IMR-90 (cell line): ENCODE data around the gene ENOX1. TPM values are rescaled to one million over a fixed set of nuclear protein-coding genes. Genes with fewer than 3 reads are reported as not detected.

Experiments
- ATAC-seq: fragments of 200-7000 bp; cut with Tn5 transposase; 2 replicates; pipeline ENCODE4 v1.9.1; 2020; ENCODE audit warnings: low read depth, mild to moderate bottlenecking, moderate library complexity
- BruUV-seq: library from RNA; stranded (reverse); fragments of 400-500 nt; replicated peaks from 2 replicates; lab custom pipeline; 2021; lab: Mats Ljungman, UMichigan
- CTCF ChIA-PET: fragments of 300-600 bp; formaldehyde crosslinking; extraction: SDS; loops from one replicate; lab custom pipeline; 2021; ENCODE audit warnings: antibody characterized with exemption; lab: Yijun Ruan, JAX
- POLR2A ChIA-PET: fragments of 300-600 bp; sonication (Branson Sonifier 250); formaldehyde crosslinking; loops from one replicate; lab custom pipeline; 2022; ENCODE audit warnings: antibody characterized with exemption; ENCODE audit not compliant: unreplicated experiment; lab: Charles Lee
- DNase-seq: peaks from one replicate; pipeline ENCODE4 v3.0.0; 2013
- H2AFZ ChIP-seq: replicated peaks from 2 replicates; pipeline ENCODE3; 2013; ENCODE audit warnings: low read length, mild to moderate bottlenecking; ENCODE audit not compliant: poor library complexity
- H2AK5ac ChIP-seq: 2 replicates; pipeline ENCODE4 v1.6.1; 2013; ENCODE audit warnings: low read depth, low read length, inconsistent platforms
- H2AK9ac ChIP-seq: replicated peaks from 2 replicates; pipeline ENCODE3; 2013; ENCODE audit warnings: mild to moderate bottlenecking, low read depth, low read length, moderate library complexity; ENCODE audit not compliant: poor library complexity
- H2BK120ac ChIP-seq: 2 replicates; pipeline ENCODE4 v1.6.1; 2013; ENCODE audit warnings: low read depth, low read length, inconsistent platforms
- H2BK15ac ChIP-seq: 3 replicates; pipeline ENCODE4 v1.6.1; 2013; ENCODE audit warnings: low read depth, low read length, inconsistent platforms
- H2BK20ac ChIP-seq: 2 replicates; pipeline ENCODE4 v1.6.1; 2013; ENCODE audit warnings: low read depth, mild to moderate bottlenecking, inconsistent platforms, low read length, moderate library complexity
- H2BK5ac ChIP-seq: 2 replicates; pipeline ENCODE4 v1.6.1; 2013; ENCODE audit warnings: mild to moderate bottlenecking, low read depth, low read length, inconsistent platforms; ENCODE audit not compliant: poor library complexity, severe bottlenecking
- H3K14ac ChIP-seq: replicated peaks from 2 replicates; pipeline ENCODE4 v1.6.1; 2013; ENCODE audit warnings: low read depth, low read length, inconsistent platforms
- H3K18ac ChIP-seq: 2 replicates; pipeline ENCODE4 v1.6.1; 2013; ENCODE audit warnings: low read depth, low read length, control low read depth
- H3K23ac ChIP-seq: 2 replicates; pipeline ENCODE4 v1.6.1; 2013; ENCODE audit warnings: low read depth, low read length, inconsistent platforms
- H3K27ac ChIP-seq: 2 replicates; pipeline ENCODE4 v1.5.1; 2013; ENCODE audit warnings: mild to moderate bottlenecking, control low read depth, low read length; ENCODE audit not compliant: insufficient read depth
- H3K27me3 ChIP-seq: 2 replicates; pipeline ENCODE4 v1.6.1; 2013; ENCODE audit warnings: low read length; ENCODE audit not compliant: control insufficient read depth, insufficient read depth
- H3K36me3 ChIP-seq: 2 replicates; pipeline ENCODE4 v1.6.1; 2013; ENCODE audit warnings: low read length, mixed read lengths; ENCODE audit not compliant: control insufficient read depth, insufficient read depth
- H3K4ac ChIP-seq: 2 replicates; pipeline ENCODE4 v1.6.1; 2013; ENCODE audit warnings: low read depth, low read length, inconsistent platforms
- H3K4me1 ChIP-seq: 2 replicates; pipeline ENCODE4 v1.6.1; 2013; ENCODE audit warnings: low read length, mixed read lengths; ENCODE audit not compliant: control insufficient read depth, insufficient read depth
- H3K4me2 ChIP-seq: 2 replicates; pipeline ENCODE4 v1.6.1; 2013; ENCODE audit warnings: low read depth, mild to moderate bottlenecking, control low read depth, low read length, moderate library complexity
- H3K4me3 ChIP-seq: 2 replicates; pipeline ENCODE4 v1.5.1; 2013; ENCODE audit warnings: low read depth, mild to moderate bottlenecking, control low read depth, low read length, moderate library complexity; ENCODE audit not compliant: insufficient read depth
- H3K56ac ChIP-seq: 2 replicates; pipeline ENCODE4 v1.6.1; 2013; ENCODE audit warnings: low read length, inconsistent platforms; ENCODE audit not compliant: insufficient read depth; ENCODE audit errors: extremely low read depth
- H3K79me1 ChIP-seq, 2 experiments: 2 replicates each; pipeline ENCODE4 v1.6.1; 2013; ENCODE audit warnings: low read length in 2 of 2, inconsistent platforms in 1 of 2, low read depth in 1 of 2
- H3K9ac ChIP-seq: 2 replicates; pipeline ENCODE4 v1.6.1; 2013; ENCODE audit warnings: low read depth, low read length, control low read depth
- H3K9me1 ChIP-seq: 2 replicates; pipeline ENCODE4 v1.6.1; 2013; ENCODE audit warnings: low read length, inconsistent platforms; ENCODE audit not compliant: insufficient read depth
- H3K9me3 ChIP-seq: 2 replicates; pipeline ENCODE4 v1.6.1; 2013; ENCODE audit warnings: low read length; ENCODE audit not compliant: control insufficient read depth, insufficient read depth
- H4K20me1 ChIP-seq: 2 replicates; pipeline ENCODE4 v1.6.1; 2013; ENCODE audit warnings: low read length, inconsistent platforms; ENCODE audit not compliant: insufficient read depth
- H4K5ac ChIP-seq: 2 replicates; pipeline ENCODE4 v1.6.1; 2013; ENCODE audit warnings: mild to moderate bottlenecking, low read depth, low read length, control low read depth
- H4K8ac ChIP-seq, 2 experiments: 2 replicates each; pipeline ENCODE4 v1.6.1; 2013; ENCODE audit warnings: low read depth in 2 of 2, low read length in 2 of 2, control low read depth in 1 of 2, inconsistent platforms in 1 of 2
- H4K91ac ChIP-seq: 2 replicates; pipeline ENCODE4 v1.6.1; 2013; ENCODE audit warnings: low read depth, low read length, inconsistent platforms; ENCODE audit not compliant: insufficient read depth
- BHLHE40 ChIP-seq: fragments of 150-350 bp; IDR thresholded peaks from 2 replicates; pipeline ENCODE4 v1.6.1; 2016; ENCODE audit warnings: mild to moderate bottlenecking, low read depth, low read length
- CEBPB ChIP-seq: IDR thresholded peaks from 2 replicates; pipeline ENCODE4 v1.6.1; 2012; ENCODE audit warnings: low read depth, low read length, improper control_type of control experiment
- CHD1 ChIP-seq: IDR thresholded peaks from 2 replicates; pipeline ENCODE4 v1.6.1; 2012; ENCODE audit warnings: low read depth, low read length, improper control_type of control experiment
- ELK1 ChIP-seq: fragments of 150-350 bp; IDR thresholded peaks from 2 replicates; pipeline ENCODE4 v1.6.1; 2016; ENCODE audit warnings: low read depth, mild to moderate bottlenecking, low read length, moderate library complexity, borderline replicate concordance
- FOS ChIP-seq: fragments of 150-350 bp; IDR thresholded peaks from 2 replicates; pipeline ENCODE4 v1.6.1; 2016; ENCODE audit warnings: low read depth, low read length
- MAFK ChIP-seq: IDR thresholded peaks from 2 replicates; pipeline ENCODE4 v1.6.1; 2012; ENCODE audit warnings: low read depth, low read length, improper control_type of control experiment
- MAZ ChIP-seq: IDR thresholded peaks from 2 replicates; pipeline ENCODE4 v1.6.1; 2012; ENCODE audit warnings: low read depth, mild to moderate bottlenecking, low read length, improper control_type of control experiment, moderate library complexity, borderline replicate concordance
- MXI1 ChIP-seq: IDR thresholded peaks from 2 replicates; pipeline ENCODE4 v1.6.1; 2012; ENCODE audit warnings: low read depth, mild to moderate bottlenecking, low read length, moderate library complexity, borderline replicate concordance
- NFE2L2 ChIP-seq: fragments of 150-350 bp; IDR thresholded peaks from 2 replicates; pipeline ENCODE4 v1.6.1; 2016; ENCODE audit warnings: low read depth, mild to moderate bottlenecking, low read length
- RAD21 ChIP-seq: IDR thresholded peaks from 2 replicates; pipeline ENCODE4 v1.6.1; 2012; ENCODE audit warnings: low read length, improper control_type of control experiment
- RCOR1 ChIP-seq: IDR thresholded peaks from 2 replicates; pipeline ENCODE4 v1.6.1; 2012; ENCODE audit warnings: mild to moderate bottlenecking, low read length, improper control_type of control experiment; ENCODE audit not compliant: insufficient replicate concordance
- RFX5 ChIP-seq: IDR thresholded peaks from 2 replicates; pipeline ENCODE4 v1.8.0; 2012; ENCODE audit warnings: low read depth, mild to moderate bottlenecking, low read length, moderate library complexity
- USF2 ChIP-seq: fragments of 150-350 bp; IDR thresholded peaks from 2 replicates; pipeline ENCODE4 v1.6.1; 2017; ENCODE audit warnings: mild to moderate bottlenecking, antibody characterized with exemption, low read length, low read depth
- WGBS, 2 experiments: methylation state at CpG; one replicate each; pipeline versions ENCODE4 v1.1.5 to v1.1.7; 2013; ENCODE audit warnings: missing lambda C conversion rate in 2 of 2; ENCODE audit not compliant: insufficient read length in 1 of 2; ENCODE audit errors: extremely low coverage in 2 of 2; 5-methylcytosine and 5-hydroxymethylcytosine counted together
- dilution Hi-C: fragments of 300-500 bp; cut with HindIII; formaldehyde crosslinking; loops from one replicate; pipeline ENCODE4 v1.14.3; 2018; ENCODE audit warnings: low sequenced_read_pairs; ENCODE audit not compliant: unreplicated experiment
- in situ Hi-C: fragments of 300-500 bp; cut with MboI; formaldehyde crosslinking; loops from 3 replicates; pipeline ENCODE4 v1.14.3; 2019; ENCODE audit warnings: low sequenced_read_pairs, inconsistent platforms, mixed read lengths
- intact Hi-C: fragments of 100-400 bp; cut with micrococcal nuclease; formaldehyde crosslinking; loops from 2 replicates; pipeline ENCODE4 v1.10.0; 2022
- polyA plus RNA-seq, 3 experiments: library from polyadenylated mRNA; depleted of rRNA; stranded (reverse); fragments of >200 nt; gene quantifications; 2 replicates each; pipeline ENCODE4 v1.2.3, GENCODE V29; 2012; ENCODE audit warnings: low replicate concordance in 1 of 3
- total RNA-seq: library from RNA; depleted of rRNA; stranded (reverse); fragments of >200 nt; gene quantifications from 2 replicates; pipeline ENCODE4 v1.2.3, GENCODE V29; 2012

The ENOX1 gene
- total and polyA plus RNA-seq, 2 of the 4 experiments (the other 2 are of a cell fraction) = 0.99 to 1.3 TPM

DNA sequence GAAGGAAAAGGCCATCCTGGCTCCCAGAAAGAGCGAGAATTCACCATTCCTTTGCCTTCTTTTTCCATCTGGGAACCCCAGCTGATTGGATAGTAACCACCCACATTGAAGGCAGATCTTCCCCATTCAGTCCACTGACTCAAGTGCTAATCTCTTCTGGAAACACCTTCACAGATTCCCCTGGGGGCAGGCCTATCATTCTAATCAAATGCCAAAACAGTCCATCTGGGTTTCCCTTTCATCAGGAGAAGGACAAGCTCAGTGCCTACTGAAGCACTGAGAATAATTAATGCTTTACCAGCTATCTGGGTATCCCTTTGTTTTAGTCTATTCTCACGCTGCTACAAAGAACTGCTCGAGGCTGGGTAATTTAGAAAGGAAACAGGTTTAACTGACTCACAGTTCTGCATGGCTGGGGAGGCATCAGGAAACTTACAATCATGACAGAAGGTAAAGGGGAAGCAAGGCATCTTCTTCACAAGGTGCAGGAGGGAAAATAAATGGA is 293.2 kb downstream of the ENOX1 start:
- Histone ChIP-seq H3K4me1 (no peaks in the 10 kb centered on the region), H3K79me1 (no peaks in the 10 kb centered on the region), H3K4ac (no peak overlapping the region), H3K9ac (no peak overlapping the region), H3K56ac (no peak overlapping the region), H3K9me1 (no peaks in the 10 kb centered on the region), H2AK9ac (no peak overlapping the region), H2BK15ac (no peak overlapping the region), H3K23ac (no peak overlapping the region), H3K27ac (no peak overlapping the region), H2AK5ac (no peak overlapping the region), H2BK20ac (no peak overlapping the region), H3K14ac (no peak overlapping the region), H2AFZ (no peak overlapping the region), H3K18ac (no peak overlapping the region), H4K20me1 (no peaks in the 10 kb centered on the region), H2BK5ac (no peak overlapping the region), H2BK120ac (no peak overlapping the region), H3K36me3 (no peaks in the 10 kb centered on the region), H3K27me3 (no peaks in the 10 kb centered on the region), H4K5ac (no peak overlapping the region), H4K8ac (no peak overlapping the region), H3K4me2 (no peak overlapping the region), H3K9me3 (no peaks in the 10 kb centered on the region), H3K4me3 (no peak overlapping the region), H4K91ac (no peak overlapping the region)
- no peak for ATAC-seq
- in situ Hi-C loops (no loop called here), dilution Hi-C loops (no loop called here), intact Hi-C loops (no loop called here)
- ChIA-PET POLR2A (no interaction called here), CTCF (interaction anchor here (1.0 kb wide), 1 partner anchor 64 kb away, joined by 3 read pairs; no protein-coding TSS in a partner anchor)
- TF ChIP-seq USF2 (no peak), CEBPB (no peak), MAFK (no peak), FOS (no peak), MXI1 (no peak), CHD1 (no peak), NFE2L2 (no peak), RAD21 (no peak), MAZ (no peak), RFX5 (no peak), BHLHE40 (no peak), RCOR1 (no peak), ELK1 (no peak)
- no peak for DNase-seq
- no CpG with 5 or more reads among the region's 3 CpGs for WGBS, 2 experiments
- no TSS peak for BruUV-seq
